GM06990 (cell line): ENCODE results near the gene SLCO3A1.

Experiments used
- DNase-seq: peaks from one replicate; pipeline ENCODE4 v3.0.0-alpha.2; 2011; ENCODE audit not compliant: insufficient read length; ENCODE audit errors: extremely low read depth
- H3K27me3 ChIP-seq: replicated peaks from 2 replicates; pipeline ENCODE4 v1.6.0; 2011; ENCODE audit warnings: low read length; ENCODE audit not compliant: control insufficient read depth, insufficient read depth
- H3K36me3 ChIP-seq: 2 replicates; pipeline ENCODE4 v1.5.1; 2011; ENCODE audit warnings: low read length; ENCODE audit not compliant: control insufficient read depth, insufficient read depth
- H3K4me3 ChIP-seq: replicated peaks from 2 replicates; pipeline ENCODE4 v1.5.1; 2011; ENCODE audit warnings: low read depth, mild to moderate bottlenecking, control low read depth, low read length
- CTCF ChIP-seq: IDR thresholded peaks from 2 replicates; pipeline ENCODE4 v1.5.1; 2011; ENCODE audit warnings: low read length, control low read depth, mild to moderate bottlenecking, inconsistent platforms; ENCODE audit not compliant: insufficient read depth, poor library complexity, severe bottlenecking

The SLCO3A1 gene

GRCh38 chr15:91892436-91892835 is 38.9 kb downstream of the SLCO3A1 start:
- no peak overlapping the region for H3K4me3 ChIP-seq
- H3K27me3 ChIP-seq: peaks cover 1% of the 10 kb centered on the region
- no peak for DNase-seq
- no peak for TF ChIP-seq CTCF
- H3K36me3 ChIP-seq: no peaks in the 10 kb centered on the region

GRCh38 chr15:91894606-91895005 is 41.1 kb downstream of the SLCO3A1 start:
- no peaks in the 10 kb centered on the region for H3K36me3 ChIP-seq
- no peak for TF ChIP-seq CTCF
- peaks cover 1% of the 10 kb centered on the region; the same call in 1 of the 2 replicates for H3K27me3 ChIP-seq
- no peak overlapping the region for H3K4me3 ChIP-seq
- no peak for DNase-seq

- no peak for DNase-seq
- H3K4me3 ChIP-seq: no peak overlapping the region
- peaks cover 1% of the 10 kb centered on the region; the same call in 1 of the 2 replicates for H3K27me3 ChIP-seq
- no peaks in the 10 kb centered on the region for H3K36me3 ChIP-seq
- no peak for TF ChIP-seq CTCF
Measured at GRCh38 chr15:91895051-91895450, 41.5 kb downstream of the SLCO3A1 start.

- Histone ChIP-seq H3K36me3 (no peaks in the 10 kb centered on the region), H3K4me3 (no peak overlapping the region), H3K27me3 (no peaks in the 10 kb centered on the region; the same call in 1 of the 2 replicates)
- no peak for DNase-seq
- TF ChIP-seq CTCF: no peak
Measured at GRCh38 chr15:91896341-91897055, 43.0 kb downstream of the SLCO3A1 start.

- H3K27me3 ChIP-seq: no peaks in the 10 kb centered on the region; the same call in 1 of the 2 replicates
- TF ChIP-seq CTCF: no peak
- DNase-seq: no peak
Measured at GRCh38 chr15:91897585-91898372, 44.3 kb downstream of the SLCO3A1 start.

More at GRCh38 chr15:91897585-91898372, 44.3 kb downstream of the SLCO3A1 start:
- Histone ChIP-seq H3K36me3 (no peaks in the 10 kb centered on the region), H3K4me3 (no peak overlapping the region)
